ENCODE results near the gene PRH1. TPM values are rescaled to one million over a fixed set of nuclear protein-coding genes. Genes with fewer than 3 reads are reported as not detected.

The PRH1 gene
- total and polyA plus RNA-seq, 2 of the 13 experiments (the other 11 are each of a cell fraction or from before 2014, with no cell fraction given), result 5.3 to 18.8 TPM

GRCh38 chr12:10873378-10873777, 10.7 kb downstream of the PRH1 start (continued):
- TF ChIP-seq, protein P1, sequence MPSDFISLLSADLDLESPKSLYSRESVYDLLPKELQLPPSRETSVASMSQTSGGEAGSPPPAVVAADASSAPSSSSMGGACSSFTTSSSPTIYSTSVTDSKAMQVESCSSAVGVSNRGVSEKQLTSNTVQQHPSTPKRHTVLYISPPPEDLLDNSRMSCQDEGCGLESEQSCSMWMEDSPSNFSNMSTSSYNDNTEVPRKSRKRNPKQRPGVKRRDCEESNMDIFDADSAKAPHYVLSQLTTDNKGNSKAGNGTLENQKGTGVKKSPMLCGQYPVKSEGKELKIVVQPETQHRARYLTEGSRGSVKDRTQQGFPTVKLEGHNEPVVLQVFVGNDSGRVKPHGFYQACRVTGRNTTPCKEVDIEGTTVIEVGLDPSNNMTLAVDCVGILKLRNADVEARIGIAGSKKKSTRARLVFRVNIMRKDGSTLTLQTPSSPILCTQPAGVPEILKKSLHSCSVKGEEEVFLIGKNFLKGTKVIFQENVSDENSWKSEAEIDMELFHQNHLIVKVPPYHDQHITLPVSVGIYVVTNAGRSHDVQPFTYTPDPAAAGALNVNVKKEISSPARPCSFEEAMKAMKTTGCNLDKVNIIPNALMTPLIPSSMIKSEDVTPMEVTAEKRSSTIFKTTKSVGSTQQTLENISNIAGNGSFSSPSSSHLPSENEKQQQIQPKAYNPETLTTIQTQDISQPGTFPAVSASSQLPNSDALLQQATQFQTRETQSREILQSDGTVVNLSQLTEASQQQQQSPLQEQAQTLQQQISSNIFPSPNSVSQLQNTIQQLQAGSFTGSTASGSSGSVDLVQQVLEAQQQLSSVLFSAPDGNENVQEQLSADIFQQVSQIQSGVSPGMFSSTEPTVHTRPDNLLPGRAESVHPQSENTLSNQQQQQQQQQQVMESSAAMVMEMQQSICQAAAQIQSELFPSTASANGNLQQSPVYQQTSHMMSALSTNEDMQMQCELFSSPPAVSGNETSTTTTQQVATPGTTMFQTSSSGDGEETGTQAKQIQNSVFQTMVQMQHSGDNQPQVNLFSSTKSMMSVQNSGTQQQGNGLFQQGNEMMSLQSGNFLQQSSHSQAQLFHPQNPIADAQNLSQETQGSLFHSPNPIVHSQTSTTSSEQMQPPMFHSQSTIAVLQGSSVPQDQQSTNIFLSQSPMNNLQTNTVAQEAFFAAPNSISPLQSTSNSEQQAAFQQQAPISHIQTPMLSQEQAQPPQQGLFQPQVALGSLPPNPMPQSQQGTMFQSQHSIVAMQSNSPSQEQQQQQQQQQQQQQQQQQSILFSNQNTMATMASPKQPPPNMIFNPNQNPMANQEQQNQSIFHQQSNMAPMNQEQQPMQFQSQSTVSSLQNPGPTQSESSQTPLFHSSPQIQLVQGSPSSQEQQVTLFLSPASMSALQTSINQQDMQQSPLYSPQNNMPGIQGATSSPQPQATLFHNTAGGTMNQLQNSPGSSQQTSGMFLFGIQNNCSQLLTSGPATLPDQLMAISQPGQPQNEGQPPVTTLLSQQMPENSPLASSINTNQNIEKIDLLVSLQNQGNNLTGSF (CRISPR knock-in tag; IDR thresholded peaks at IDR 0.05), result no peak
- TF ChIP-seq ZNF839 (CRISPR knock-in tag; IDR thresholded peaks at IDR 0.05; ENCODE audit: borderline replicate concordance) (no peak), MTF2 (CRISPR knock-in tag; IDR thresholded peaks at IDR 0.05; ENCODE audit: borderline replicate concordance) (no peak), SNAI1 (CRISPR knock-in tag; IDR thresholded peaks at IDR 0.05; ENCODE audit: borderline replicate concordance) (no peak), ZNF740 (CRISPR knock-in tag; IDR thresholded peaks at IDR 0.05) (no peak), THRA (CRISPR knock-in tag; IDR thresholded peaks at IDR 0.05; ENCODE audit: borderline replicate concordance) (no peak), SMARCC2 (IDR thresholded peaks at IDR 0.05) (no peak), KLF12 (CRISPR knock-in tag; IDR thresholded peaks at IDR 0.05; ENCODE audit: borderline replicate concordance) (no peak), HBP1 (CRISPR knock-in tag; IDR thresholded peaks at IDR 0.05; ENCODE audit: low read depth) (no peak), PCBP1 (IDR thresholded peaks at IDR 0.05; ENCODE audit: borderline replicate concordance, low read depth, low read length) (no peak)
